OCI-LY1 (cell line): ENCODE data around the gene RPRD1A.

Experiments
- H2AFZ ChIP-seq: fragments of 200-600 bp; sonication (generic), shearing (Covaris generic); 2 replicates; pipeline ENCODE4 v1.6.0; 2014; ENCODE audit warnings: antibody characterized with exemption, mild to moderate bottlenecking, low read length
- H3F3A ChIP-seq: fragments of 200-600 bp; sonication (generic), shearing (Covaris generic); 2 replicates; pipeline ENCODE4 v1.6.0; 2014; ENCODE audit warnings: mild to moderate bottlenecking, antibody characterized with exemption, low read length, moderate library complexity; ENCODE audit not compliant: insufficient read depth
- H3K27ac ChIP-seq: fragments of 200-600 bp; sonication (generic); 2 replicates; pipeline ENCODE4 v1.5.1; 2014; ENCODE audit warnings: low read length, mixed run types, mild to moderate bottlenecking, low read depth; ENCODE audit not compliant: poor library complexity, severe bottlenecking
- H3K27me3 ChIP-seq: fragments of 200-600 bp; sonication (generic); 2 replicates; pipeline ENCODE4 v1.6.0; 2014; ENCODE audit warnings: antibody characterized with exemption, mild to moderate bottlenecking, low read length, moderate library complexity; ENCODE audit not compliant: insufficient read depth
- H3K36me3 ChIP-seq: fragments of 200-600 bp; sonication (generic); 2 replicates; pipeline ENCODE4 v1.6.1; 2014; ENCODE audit warnings: mild to moderate bottlenecking, antibody characterized with exemption, low read length, moderate library complexity, mixed read lengths; ENCODE audit not compliant: insufficient read depth
- H3K4me1 ChIP-seq: fragments of 200-600 bp; sonication (generic); 2 replicates; pipeline ENCODE4 v1.5.1; 2014; ENCODE audit warnings: mild to moderate bottlenecking, low read length, moderate library complexity; ENCODE audit not compliant: insufficient read depth, severe bottlenecking
- H3K4me2 ChIP-seq: fragments of 200-600 bp; sonication (generic), shearing (Covaris generic); 2 replicates; pipeline ENCODE4 v1.6.1; 2014; ENCODE audit warnings: low read length
- H3K4me3 ChIP-seq: fragments of 200-600 bp; sonication (generic); 2 replicates; pipeline ENCODE4 v1.5.1; 2014; ENCODE audit warnings: low read length, low read depth, mild to moderate bottlenecking, mixed read lengths; ENCODE audit not compliant: poor library complexity, severe bottlenecking
- H3K79me2 ChIP-seq: fragments of 200-600 bp; shearing (Covaris generic); 2 replicates; pipeline ENCODE4 v1.6.1; 2016; ENCODE audit warnings: mixed run types, low read length, mixed read lengths; ENCODE audit not compliant: insufficient read depth
- H3K9ac ChIP-seq: fragments of 200-600 bp; sonication (generic), shearing (Covaris generic); 2 replicates; pipeline ENCODE4 v1.6.1; 2014; ENCODE audit warnings: mild to moderate bottlenecking, low read length, mixed read lengths
- H3K9me2 ChIP-seq: fragments of 200-600 bp; sonication (generic), shearing (Covaris generic); 2 replicates; pipeline ENCODE4 v1.6.1; 2014; ENCODE audit warnings: low read depth, mild to moderate bottlenecking, low read length, mixed read lengths
- H3K9me3 ChIP-seq: fragments of 200-600 bp; shearing (Covaris generic); 2 replicates; pipeline ENCODE4 v1.6.1; 2014; ENCODE audit warnings: low read length, mixed read lengths
- H4K20me1 ChIP-seq: fragments of 200-600 bp; sonication (generic), shearing (Covaris generic); 2 replicates; pipeline ENCODE4 v1.6.0; 2016; ENCODE audit warnings: mild to moderate bottlenecking, low read length; ENCODE audit not compliant: insufficient read depth
- EZH2 ChIP-seq: fragments of 200-600 bp; sonication (generic), shearing (Covaris generic); IDR thresholded peaks from 2 replicates; pipeline ENCODE4 v1.8.0; 2017; ENCODE audit warnings: borderline replicate concordance, mixed run types, mild to moderate bottlenecking, antibody characterized with exemption, low read length, moderate library complexity, mixed read lengths
- TF ChIP-seq, protein P1 (sequence below): fragments of 200-600 bp; sonication (generic), shearing (Covaris generic); IDR thresholded peaks from 2 replicates; pipeline ENCODE4 v1.5.1; 2017; ENCODE audit warnings: mild to moderate bottlenecking, antibody characterized with exemption, low read length, moderate library complexity, mixed read lengths

Gene RPRD1A

DNA sequence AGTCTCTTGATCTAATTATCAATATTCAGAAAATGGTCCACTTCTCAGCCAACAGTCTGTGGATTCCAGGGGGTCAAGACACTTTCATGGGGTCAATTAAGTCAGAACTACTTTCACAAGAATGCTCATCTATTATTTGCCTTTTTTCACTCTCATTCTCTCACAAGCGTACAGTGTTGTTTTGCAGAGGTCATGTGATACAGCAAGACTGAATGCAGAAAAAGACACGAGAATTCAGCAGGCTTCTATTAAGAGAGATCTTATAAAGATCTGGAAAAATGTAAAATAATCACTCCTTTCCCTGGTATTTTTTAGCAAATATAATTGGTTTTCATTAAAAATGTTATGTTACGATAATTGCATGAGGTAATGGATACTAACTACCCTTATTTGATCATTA, 8.7 kb downstream of the RPRD1A start:
- Histone ChIP-seq H2AFZ (no peak overlapping the region), H3K79me2 (peaks cover 96% of the 10 kb centered on the region), H3K4me1 (peaks cover 40% of the 10 kb centered on the region), H3K27me3 (no peaks in the 10 kb centered on the region), H3K36me3 (peaks cover 11% of the 10 kb centered on the region), H3K4me3 (no peak overlapping the region), H4K20me1 (no peaks in the 10 kb centered on the region), H3K9ac (no peak overlapping the region), H3K9me3 (peaks cover 1% of the 10 kb centered on the region), H3F3A (peaks cover 4% of the 10 kb centered on the region; the same call in 1 of the 2 replicates), H3K4me2 (no peak overlapping the region), H3K27ac (no peak overlapping the region), H3K9me2 (no peaks in the 10 kb centered on the region)
- TF ChIP-seq, protein P1, sequence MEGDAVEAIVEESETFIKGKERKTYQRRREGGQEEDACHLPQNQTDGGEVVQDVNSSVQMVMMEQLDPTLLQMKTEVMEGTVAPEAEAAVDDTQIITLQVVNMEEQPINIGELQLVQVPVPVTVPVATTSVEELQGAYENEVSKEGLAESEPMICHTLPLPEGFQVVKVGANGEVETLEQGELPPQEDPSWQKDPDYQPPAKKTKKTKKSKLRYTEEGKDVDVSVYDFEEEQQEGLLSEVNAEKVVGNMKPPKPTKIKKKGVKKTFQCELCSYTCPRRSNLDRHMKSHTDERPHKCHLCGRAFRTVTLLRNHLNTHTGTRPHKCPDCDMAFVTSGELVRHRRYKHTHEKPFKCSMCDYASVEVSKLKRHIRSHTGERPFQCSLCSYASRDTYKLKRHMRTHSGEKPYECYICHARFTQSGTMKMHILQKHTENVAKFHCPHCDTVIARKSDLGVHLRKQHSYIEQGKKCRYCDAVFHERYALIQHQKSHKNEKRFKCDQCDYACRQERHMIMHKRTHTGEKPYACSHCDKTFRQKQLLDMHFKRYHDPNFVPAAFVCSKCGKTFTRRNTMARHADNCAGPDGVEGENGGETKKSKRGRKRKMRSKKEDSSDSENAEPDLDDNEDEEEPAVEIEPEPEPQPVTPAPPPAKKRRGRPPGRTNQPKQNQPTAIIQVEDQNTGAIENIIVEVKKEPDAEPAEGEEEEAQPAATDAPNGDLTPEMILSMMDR, result no peak
- TF ChIP-seq EZH2, result no peak

DNA sequence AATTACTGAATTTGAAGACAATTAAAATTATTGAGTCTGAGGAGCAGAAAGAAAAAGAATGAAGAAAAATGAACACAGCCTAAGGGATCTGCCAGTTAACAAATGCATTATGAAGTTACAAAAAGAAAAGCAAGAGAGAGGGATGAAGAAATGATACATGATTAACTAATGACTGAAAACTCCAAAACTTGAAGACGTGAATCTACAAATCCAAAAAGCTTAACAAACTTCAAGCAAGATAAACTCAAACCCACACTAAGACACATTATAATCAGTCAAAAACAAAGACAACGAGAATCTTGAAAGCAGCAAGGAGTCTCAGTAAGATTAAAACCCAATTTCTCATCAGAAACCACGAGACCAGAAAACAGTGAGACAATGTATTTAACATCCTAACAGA, 15.6 kb downstream of the RPRD1A start:
- Histone ChIP-seq H3K79me2 (peaks cover 92% of the 10 kb centered on the region), H3F3A (peaks cover 4% of the 10 kb centered on the region; the same call in 1 of the 2 replicates)

DNA sequence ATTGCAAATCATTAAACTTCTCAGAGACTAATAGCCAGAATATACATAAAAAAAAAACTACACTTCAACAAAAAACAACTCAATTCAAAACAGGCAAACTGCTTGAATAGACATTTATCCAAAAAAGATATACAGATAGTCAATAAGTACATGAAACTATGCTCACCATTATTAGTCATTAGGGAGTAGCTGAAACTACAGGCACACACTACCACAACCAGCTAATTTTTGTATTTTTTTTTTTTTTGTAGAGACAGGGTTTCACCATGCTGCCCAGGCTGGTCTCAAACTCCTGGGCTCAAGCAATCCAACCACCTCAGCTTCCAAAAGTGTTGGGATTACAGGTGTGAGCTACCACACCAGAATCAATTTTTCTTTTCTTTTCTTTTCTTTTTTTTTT, 16.9 kb downstream of the RPRD1A start:
- peaks cover 31% of the 10 kb centered on the region for H3K36me3 ChIP-seq
- peaks cover 25% of the 10 kb centered on the region for H3K9me3 ChIP-seq
- no peak overlapping the region for H3K27ac ChIP-seq
- no peak for TF ChIP-seq EZH2
- TF ChIP-seq, protein P1, result no peak
- peaks cover 4% of the 10 kb centered on the region; the same call in 1 of the 2 replicates for H3F3A ChIP-seq
- no peak overlapping the region for H3K4me3 ChIP-seq
- no peaks in the 10 kb centered on the region for H3K9me2 ChIP-seq
- no peak overlapping the region for H3K9ac ChIP-seq
- no peaks in the 10 kb centered on the region for H3K27me3 ChIP-seq
- H3K4me2 ChIP-seq, result no peak overlapping the region
- no peaks in the 10 kb centered on the region for H3K4me1 ChIP-seq
- H2AFZ ChIP-seq, result no peak overlapping the region
- H4K20me1 ChIP-seq, result no peaks in the 10 kb centered on the region
- H3K79me2 ChIP-seq, result peaks cover 94% of the 10 kb centered on the region

More for the DNA sequence above, 15.6 kb downstream of the RPRD1A start:
- Histone ChIP-seq H3K27ac (no peak overlapping the region), H3K9me3 (peaks cover 25% of the 10 kb centered on the region), H2AFZ (no peak overlapping the region), H3K9ac (no peak overlapping the region), H3K4me3 (no peak overlapping the region), H3K36me3 (peaks cover 27% of the 10 kb centered on the region), H3K4me1 (no peaks in the 10 kb centered on the region), H3K9me2 (no peaks in the 10 kb centered on the region), H4K20me1 (no peaks in the 10 kb centered on the region), H3K4me2 (no peak overlapping the region), H3K27me3 (no peaks in the 10 kb centered on the region)
- no peak for TF ChIP-seq EZH2
- TF ChIP-seq, protein P1, result no peak
